ENCODE measurements around the gene MLH3. TPM values are rescaled to one million over a fixed set of nuclear protein-coding genes. Genes with fewer than 3 reads are reported as not detected.

The MLH3 gene
- total RNA-seq, 1 experiment from 2014 or later = 23.0 TPM

DNA sequence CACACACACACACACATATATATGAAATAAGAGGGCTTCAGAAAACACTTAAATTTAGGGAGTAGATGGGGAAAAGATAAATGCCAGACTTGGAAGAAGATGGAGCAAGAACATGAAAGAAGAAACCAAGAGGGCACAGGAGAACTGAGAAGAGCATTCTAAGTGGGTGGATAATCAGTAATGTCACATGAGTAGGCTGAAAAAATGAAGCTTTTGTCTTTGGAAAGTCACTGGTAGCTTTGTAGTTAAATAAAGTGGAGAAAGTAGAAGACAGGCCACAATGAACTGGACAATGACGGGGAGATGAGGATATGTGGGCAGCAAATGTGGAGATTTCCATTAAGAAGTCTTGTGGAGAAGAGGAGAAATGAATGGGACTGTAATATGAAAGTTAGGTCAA lies 15.9 kb upstream of the MLH3 start:
- Histone ChIP-seq H2AK5ac (ENCODE audit: insufficient read length, low read length) (no peak overlapping the region), H4K91ac (ENCODE audit: insufficient read length, low read depth, low read length) (no peak overlapping the region), H3K18ac (ENCODE audit: insufficient read length, low read depth, low read length) (no peak overlapping the region), H3K27me3 (ENCODE audit: insufficient read depth, low read length) (no peaks in the 10 kb centered on the region), H4K8ac (replicated peaks; ENCODE audit: insufficient read length, low read depth, low read length) (no peak overlapping the region), H3K79me1 (ENCODE audit: insufficient read depth, low read depth, low read length, poor library complexity, severe bottlenecking) (no peaks in the 10 kb centered on the region), H3T11ph (ENCODE audit: low read length) (no peak overlapping the region), H2BK15ac (ENCODE audit: low read depth, low read length) (no peak overlapping the region), H3K23me2 (ENCODE audit: insufficient read length, low read depth, low read length, poor library complexity, severe bottlenecking) (peaks cover 11% of the 10 kb centered on the region), H3K27ac (ENCODE audit: insufficient read length, low read depth, low read length) (no peak overlapping the region), H4K20me1 (ENCODE audit: control insufficient read depth, insufficient read depth, insufficient read length) (no peaks in the 10 kb centered on the region), H4K5ac (ENCODE audit: insufficient read length, low read depth, low read length) (no peak overlapping the region), H3K4ac (ENCODE audit: low read depth, low read length) (no peak overlapping the region), H2AFZ (ENCODE audit: low read length) (no peak overlapping the region), H3K9me3 (ENCODE audit: control insufficient read depth, low read depth, low read length) (no peaks in the 10 kb centered on the region), H3K79me2 (ENCODE audit: insufficient read depth, low read length) (peaks cover 1% of the 10 kb centered on the region; the same call in 1 of the 2 replicates), H3K14ac (ENCODE audit: insufficient read depth, low read length) (no peak overlapping the region), H3K56ac (ENCODE audit: insufficient read length, low read depth, low read length) (no peak overlapping the region), H3K9ac (ENCODE audit: extremely low read depth, insufficient read length, low read length) (no peak overlapping the region), H3K4me2 (ENCODE audit: insufficient read depth, insufficient read length, low read length) (no peak overlapping the region), H2BK20ac (ENCODE audit: low read depth, low read length, poor library complexity, severe bottlenecking) (no peak overlapping the region), H2BK5ac (ENCODE audit: insufficient read length, low read length) (no peak overlapping the region), H2BK12ac (ENCODE audit: insufficient read length, low read depth, low read length) (no peak overlapping the region), H2BK120ac (ENCODE audit: low read depth, low read length, poor library complexity, severe bottlenecking) (no peak overlapping the region), H3K4me1 (ENCODE audit: insufficient read depth, low read length) (peaks cover 2% of the 10 kb centered on the region; the same call in 1 of the 2 replicates), H3K23ac (ENCODE audit: insufficient read length, low read depth, low read length) (no peak overlapping the region)
- Mint-ChIP-seq H3K27ac (no peak overlapping the region), H3K27me3 (ENCODE audit: low read depth) (no peaks in the 10 kb centered on the region; the same call in 1 of the 2 replicates), H3K4me3 (no peak overlapping the region), H3K4me1 (peaks cover 21% of the 10 kb centered on the region in 2 experiments), H3K9me3 (no peaks in the 10 kb centered on the region), H3K36me3 (ENCODE audit: insufficient read depth in 1 of 3, low read depth in 3 of 3) (no peaks in the 10 kb centered on the region)
- no peak for TF ChIP-seq CTCF (conservative IDR thresholded peaks at IDR 0.05)
- WGBS (ENCODE audit: extremely low coverage, insufficient read length, low lambda C conversion rate) = no CpG with 5 or more reads among the region's 1 CpG
- no peak for DNase-seq

Measured in H9 (cell line).